GM21360 (cell line): ENCODE data around the gene TMTC1.

Experiments
- ATAC-seq: cut with Tn5 transposase; IDR thresholded peaks from one replicate; pipeline ENCODE4 v1.9.1; 2021; ENCODE audit warnings: mild to moderate bottlenecking, moderate library complexity; ENCODE audit not compliant: unreplicated experiment

Gene TMTC1

DNA sequence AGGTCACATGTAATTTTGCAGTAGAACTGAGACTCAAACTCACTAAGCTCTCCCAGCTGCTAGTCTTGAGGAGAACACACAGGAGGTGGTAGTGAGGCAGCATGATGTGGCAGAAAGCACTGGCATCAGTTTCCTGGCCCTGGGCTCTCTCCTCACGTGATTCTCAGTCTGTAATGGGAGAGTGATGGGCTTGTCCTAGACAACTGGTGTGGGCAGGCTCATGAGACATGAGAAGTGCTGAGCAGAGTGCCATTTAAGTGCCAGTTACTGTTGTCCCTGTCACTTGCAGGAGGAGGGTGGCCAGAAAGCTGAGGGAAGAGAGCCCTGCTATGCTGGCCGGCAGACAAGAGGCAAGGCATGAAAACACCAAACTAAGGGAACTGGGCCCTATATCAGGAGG lies 237.7 kb downstream of the TMTC1 start:
- no peak for ATAC-seq

DNA sequence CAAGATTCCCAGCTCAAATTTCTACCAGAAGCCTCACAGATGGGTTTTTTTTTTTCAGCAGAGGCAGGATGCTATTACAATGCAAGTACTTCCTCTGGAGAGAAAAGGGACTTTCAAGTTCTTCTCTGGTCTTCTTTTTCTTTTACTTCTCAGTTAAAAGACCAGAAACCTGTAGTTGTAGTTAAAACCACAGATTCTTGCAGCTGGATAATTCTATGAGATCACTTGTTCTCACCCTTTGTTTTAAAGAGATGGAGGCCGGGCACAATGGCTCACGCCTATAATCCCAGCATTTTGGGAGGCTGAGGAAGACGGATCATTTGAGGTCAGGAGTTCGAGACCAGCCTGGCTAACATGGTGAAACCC lies 238.7 kb downstream of the TMTC1 start:
- no peak for ATAC-seq

DNA sequence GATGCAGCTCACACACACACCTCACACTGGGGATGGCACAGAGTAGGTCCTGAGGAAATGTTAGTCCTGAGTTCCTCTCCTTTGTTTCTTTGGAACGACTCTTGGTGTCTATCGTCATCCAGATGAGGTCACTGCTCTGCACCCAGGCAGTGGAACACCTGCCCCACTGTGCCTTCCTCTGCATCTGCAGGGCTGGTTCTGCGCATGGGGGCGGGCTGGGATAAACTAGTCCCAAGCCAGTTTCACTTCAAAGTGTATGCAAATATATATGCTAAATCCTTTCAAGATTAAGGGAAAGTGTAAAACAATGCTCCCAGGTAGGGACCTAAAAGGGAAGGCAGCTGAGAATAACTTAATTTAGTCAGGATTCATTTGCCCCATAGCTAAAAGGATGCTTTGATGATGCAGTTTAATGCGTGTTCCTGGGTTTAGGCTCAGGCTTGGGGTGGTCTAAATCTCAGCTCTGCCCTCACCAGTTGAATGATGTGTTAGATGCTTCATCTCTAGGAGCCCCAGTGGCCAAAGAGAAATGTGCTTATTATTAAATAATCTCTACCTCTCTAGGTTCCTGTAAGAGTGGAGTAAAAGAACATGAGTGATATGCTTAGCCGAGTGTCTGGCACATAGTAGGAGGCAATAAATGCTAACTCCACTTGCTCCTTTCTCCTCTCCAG lies 239.2 kb downstream of the TMTC1 start:
- no peak for ATAC-seq

DNA sequence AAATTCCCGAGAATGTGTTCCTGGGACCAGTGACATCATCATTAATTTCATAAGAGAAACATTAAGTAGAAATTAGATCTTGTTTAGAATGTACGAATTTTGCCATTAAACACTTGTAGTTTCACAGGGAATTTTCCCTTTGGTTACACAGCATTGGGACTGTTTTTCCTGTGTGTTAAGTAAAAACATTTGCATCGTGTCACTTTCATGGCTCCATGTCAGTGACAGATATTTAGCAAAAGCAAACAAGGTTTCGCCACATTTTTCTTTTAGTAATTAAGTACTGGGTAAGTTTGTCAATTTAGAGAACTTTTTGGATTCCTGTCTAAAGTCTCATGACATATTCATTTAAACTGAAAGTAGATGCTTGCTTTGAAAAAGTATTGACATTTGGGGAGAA lies 240.7 kb downstream of the TMTC1 start:
- no peak for ATAC-seq

DNA sequence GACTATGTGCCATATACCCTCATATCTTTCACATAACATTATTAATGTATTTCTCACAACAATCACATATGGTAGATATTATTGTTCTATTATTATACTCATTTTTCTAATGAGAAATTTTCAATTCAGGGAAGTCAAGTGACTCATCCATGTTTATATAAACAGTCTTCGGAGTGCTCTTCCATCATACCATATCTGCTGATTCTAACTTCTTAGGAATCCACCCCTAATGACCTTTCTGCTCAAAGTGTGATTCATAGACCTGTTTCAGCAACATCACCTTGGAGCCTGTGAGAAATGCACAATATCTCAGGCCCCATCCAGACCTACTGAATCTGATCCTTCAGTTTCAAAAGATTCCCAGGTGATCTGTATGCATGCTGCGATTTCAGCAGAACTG lies 246.4 kb downstream of the TMTC1 start:
- ATAC-seq = no peak

DNA sequence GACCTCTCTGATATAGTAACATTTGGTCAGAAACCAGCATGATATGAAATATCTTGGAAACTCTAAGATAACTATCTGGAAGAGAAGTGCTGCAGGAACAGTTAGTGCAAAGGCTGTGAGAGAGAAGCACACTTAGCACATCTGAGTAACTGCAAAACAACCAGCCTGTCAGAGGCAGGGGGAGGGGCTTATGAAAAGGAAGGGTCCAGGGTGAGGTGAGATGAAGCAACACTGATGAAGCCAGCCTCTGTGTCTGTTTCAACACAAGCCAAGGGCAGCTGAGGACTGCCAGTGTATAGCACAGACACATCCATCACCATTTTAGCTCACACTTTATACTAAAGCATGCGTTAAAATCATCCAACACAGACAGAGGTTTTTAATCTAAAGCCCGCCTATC lies 248.8 kb downstream of the TMTC1 start:
- no peak for ATAC-seq

DNA sequence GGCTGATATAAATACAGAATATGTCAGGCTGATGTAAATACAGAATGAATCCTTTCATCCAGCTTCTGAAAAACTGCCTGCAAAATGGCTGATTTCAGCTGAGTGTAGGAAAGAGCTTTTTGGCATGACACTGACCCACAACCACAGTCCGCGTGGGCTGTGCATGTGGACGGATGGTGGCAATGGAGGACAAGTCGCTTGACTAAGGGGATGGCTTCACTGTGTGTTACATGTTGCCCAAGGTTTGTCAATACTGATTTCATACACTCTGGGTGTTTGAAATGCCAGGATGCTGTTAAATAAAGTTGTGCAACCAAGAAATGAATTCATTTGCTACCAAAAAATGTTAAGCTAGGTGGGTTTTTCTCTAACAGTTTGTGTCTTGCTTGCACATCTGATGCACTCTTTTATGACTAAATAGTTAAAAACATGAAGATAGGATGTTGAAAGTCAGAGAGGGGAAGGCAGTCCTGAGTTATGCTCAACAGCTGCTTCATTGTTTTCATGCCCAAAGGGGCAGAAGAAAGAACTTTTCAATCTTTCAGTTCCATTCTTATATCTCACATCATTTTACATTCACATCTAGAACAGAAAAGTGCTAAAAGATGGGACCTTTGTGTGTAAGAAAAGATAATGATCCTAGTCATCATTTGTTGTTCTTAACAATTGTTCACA lies 249.8 kb downstream of the TMTC1 start:
- no peak for ATAC-seq

DNA sequence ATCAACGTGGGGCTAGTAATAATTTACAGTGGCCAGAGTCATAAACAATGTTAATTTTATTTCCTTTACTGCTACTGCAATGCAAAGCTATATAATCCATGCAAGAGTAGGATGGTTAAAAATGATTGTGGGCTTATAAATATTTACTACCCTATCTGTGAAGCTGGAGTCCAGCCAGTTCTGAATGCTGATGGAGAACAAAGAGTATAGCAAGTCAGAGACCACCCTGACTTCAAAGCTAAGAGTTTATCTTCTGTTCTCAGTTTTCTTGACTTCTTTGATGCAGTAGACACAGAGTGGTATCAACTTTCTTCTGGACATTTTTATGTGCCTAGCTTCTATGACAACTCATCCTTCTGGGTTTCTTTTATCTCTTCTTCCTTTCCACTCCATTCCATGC lies 252.3 kb downstream of the TMTC1 start:
- no peak for ATAC-seq

DNA sequence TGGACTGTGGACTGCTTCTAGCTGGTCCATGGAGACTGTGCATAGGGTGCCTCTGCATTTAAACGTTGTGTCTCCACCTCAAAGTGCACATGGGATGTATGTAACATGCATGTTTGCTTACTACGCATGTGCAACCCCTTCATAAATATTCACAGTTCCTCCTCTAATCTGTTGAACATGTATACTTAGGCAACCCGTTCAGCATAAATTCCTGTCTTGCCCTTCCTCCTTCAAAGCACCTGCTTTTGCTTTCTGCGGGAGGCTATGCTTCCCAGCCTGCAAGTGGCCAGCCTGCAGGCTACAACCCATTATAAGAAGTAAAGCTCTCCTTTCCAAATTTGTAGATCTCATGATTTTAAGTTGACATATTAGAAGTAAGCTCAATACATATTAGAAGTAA lies 253.3 kb downstream of the TMTC1 start:
- ATAC-seq = no peak

DNA sequence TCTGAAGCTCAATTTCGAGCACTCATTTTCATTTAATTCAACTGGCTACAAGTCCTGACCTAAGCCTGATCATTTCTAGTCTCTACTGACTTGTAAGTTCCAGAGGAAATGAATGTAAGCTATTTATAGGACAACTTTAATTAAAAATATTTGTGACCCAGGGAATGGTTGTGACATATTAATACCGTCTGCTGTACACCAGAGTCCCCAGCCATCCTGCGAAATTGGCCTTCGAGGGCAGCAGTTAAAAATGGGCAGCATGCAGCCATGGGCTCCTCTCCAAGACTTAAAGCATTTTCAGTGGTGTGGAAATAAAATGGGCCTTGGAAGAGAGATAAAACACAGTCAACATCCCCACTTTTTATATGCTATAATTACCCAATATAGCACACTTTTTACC lies 255.6 kb downstream of the TMTC1 start:
- no peak for ATAC-seq

DNA sequence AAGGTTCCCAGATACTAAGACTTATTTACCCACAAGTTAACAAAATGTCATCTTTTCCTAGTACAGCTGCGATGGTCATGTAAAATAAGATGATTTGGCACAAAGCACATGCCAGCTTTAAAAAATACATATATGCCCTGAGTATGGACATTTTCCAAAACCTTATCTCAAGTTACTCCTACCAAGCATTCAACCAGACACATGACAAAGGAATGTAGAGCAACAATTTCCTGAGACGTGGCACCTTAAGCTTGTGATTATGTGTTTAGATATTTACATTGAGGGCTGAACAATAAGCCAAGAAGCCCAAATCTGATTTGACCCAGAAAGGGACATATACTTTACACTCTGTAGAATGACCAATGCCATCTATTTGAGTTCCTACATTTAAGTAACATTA lies 261.8 kb downstream of the TMTC1 start:
- ATAC-seq = no peak

DNA sequence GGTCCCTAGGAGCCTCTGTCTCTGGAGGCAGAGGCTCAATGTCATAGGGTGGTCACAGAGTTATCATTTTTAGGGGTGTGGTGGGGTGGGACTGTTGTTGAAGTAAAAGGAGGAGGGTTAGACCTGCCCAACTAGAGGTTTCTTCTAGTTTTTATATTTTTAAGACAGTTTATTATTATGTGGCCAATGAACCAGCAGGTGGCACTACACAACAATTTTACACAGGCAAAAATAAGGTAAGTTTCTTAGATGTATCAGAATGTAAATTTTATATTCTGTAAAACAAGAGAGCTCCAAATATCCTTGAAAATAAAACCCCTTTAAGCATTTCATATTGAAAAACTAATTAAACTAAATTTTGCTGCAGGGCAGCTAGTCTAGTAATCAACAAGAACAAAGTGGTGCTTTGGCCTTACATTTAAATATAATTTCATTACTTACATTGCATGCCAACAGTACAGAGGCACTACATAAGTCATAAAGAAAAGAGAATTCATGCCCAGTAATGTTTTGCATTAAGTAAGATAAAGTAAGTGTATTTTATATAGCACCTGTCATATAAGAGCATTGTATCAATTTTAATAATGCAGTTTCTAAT lies 264.1 kb downstream of the TMTC1 start:
- ATAC-seq = no peak

DNA sequence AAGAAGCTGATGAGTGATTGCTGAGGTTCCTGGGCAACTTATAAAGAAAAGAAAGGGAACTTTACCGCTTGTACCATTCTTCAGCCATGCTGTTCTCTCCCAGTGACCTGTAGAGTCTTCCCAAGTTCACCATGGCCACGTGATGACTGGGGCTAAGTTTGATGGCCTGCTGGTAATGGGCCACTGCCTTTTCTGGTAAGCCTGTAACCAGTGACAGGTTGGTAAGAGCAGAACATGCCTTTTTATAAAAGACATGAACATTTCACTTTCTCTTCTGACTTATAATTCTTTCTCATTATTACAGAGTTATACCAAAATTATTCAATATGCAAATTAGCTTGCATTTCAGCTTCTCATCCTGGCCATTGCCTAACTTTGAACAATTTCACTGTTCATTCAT lies 265.3 kb downstream of the TMTC1 start:
- ATAC-seq = no peak

DNA sequence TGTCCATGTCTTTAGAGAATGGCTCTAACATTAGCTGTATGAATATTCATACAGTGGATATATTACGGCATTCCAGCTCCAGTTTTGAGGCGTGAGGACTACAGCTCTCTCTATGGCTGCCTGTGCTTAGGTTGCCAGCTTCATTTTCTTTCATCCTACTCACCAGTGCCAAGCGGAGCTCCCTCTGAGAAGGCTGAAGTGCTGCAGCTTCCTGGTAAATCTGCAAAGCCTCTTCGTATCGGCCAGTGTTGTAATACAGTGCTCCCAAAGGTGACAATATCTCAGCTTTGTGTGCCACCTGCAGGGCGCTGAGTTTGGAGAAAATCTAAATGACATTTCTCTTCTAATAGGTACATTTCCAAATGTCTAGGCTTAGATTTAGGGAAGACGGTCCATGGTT lies 266.5 kb downstream of the TMTC1 start:
- no peak for ATAC-seq

DNA sequence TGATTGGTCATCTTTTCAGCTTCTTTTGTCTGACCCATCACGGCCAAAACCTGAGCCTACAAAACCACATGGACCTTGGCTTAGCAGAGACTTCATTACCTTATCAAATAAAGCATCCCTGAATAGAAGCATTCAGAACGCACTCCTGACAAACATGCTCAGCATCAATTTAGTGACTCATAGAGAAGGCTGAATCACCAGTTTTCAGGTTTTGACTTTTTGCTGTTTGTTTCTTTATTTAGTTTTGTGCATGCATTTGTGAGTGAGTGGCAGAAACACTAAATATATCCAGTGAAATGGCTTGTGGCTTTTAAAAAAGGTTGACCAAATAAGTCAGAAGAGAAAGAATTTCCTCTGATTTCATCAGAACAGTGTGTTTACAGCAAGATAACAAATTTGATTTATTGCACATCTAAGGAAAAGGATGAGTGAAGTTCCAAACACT lies 267.3 kb downstream of the TMTC1 start:
- no peak for ATAC-seq

DNA sequence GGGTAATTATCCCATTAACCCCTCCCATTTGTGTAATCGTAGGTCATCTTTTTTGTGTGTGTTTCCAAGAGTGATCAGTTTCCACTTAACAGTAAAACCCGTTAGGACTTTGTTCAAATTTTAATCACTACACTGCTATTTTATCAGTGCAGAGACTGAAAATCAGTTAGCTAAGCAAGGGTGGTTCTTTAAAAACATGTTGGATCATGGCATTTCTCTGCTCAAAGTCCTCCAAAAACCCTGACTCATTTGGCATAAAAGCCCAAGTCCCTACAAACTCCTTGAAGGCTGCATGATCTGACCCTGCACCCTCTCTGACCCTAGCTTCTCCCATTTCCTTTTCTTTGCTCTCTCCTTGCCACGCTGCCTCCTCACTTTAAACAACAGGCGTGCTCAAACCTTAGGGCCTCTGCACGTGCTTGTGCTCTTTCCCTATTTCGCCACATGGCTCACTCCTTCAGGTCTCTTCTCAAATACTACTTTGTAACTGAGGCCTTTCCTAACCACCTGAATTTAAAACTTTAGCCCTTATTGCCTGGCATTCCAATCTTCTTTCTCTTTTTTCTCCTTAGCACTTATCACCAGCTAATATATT lies 273.1 kb downstream of the TMTC1 start:
- ATAC-seq = no peak

DNA sequence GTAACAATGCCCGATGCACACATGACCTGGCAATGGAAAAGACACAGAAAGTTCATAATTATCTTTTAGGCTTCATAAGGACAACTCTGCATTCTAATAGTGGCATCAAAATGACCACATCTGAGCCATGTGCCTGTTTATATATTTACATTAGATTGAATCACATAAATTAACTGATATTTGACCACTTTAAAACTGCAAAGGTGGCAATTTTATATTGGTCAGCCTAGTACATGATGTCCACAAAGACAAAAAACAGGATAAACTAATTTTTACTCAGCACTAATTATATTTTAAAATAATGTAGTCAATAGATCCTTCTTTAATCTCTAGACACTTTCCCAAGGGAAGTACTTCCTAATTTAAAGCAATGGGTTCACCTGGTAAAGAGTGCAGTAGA lies 274.2 kb downstream of the TMTC1 start:
- no peak for ATAC-seq

DNA sequence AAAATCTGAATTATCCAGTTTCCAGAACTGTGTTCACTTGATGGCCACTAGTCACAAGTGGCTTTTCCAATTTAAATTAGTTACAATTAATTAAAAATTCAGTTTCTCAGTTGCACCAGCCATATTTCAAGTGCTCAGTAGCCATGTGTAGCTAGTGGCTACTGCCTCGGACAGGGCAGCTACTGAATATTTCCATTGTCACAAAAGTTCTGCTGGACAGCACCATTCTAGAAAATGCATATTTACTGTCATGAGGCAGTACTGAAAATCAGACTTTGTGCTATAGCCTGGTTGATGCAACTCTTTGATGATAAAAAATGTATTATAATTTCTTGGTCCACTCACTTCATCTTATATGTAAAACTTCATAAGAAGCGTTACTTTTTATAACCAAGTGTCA lies 274.8 kb downstream of the TMTC1 start:
- no peak for ATAC-seq

DNA sequence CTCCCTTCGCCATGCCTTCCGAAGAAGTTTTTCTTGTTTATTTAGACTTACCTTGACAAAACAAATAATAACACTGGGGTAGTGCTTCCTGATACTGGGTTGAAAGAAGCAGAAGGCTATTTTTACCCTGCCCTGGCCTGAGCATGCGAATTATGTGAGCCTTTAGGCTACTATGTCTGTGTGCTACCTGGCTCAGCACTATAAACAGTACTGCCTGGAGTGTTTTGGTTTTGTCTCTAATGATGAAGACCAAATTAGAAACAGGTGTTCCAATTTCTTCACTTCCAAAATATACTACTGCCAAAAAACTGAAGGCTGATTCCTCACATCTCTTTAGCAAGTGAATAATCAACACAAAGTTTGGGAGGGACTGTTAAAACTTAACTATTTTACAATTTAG lies 278.6 kb downstream of the TMTC1 start:
- ATAC-seq = no peak

DNA sequence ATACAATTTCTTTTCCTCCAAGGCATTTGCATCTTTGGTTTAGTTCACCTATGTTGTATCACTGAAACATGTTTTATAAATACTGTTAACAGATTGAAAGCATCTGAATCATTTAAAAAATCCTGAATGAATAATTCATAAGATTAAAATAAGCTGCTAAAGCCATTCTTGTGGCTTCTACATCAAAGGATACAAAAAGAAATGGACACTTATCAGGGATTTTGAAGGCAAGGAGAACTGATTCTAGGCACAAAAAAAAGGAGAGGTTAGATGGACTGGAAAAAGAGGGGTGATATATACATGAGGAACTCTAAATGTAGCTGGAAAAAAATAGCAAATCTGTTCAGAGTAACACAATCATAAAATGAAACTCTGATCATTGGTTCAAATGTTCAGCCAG lies 280.5 kb downstream of the TMTC1 start:
- ATAC-seq = no peak

DNA sequence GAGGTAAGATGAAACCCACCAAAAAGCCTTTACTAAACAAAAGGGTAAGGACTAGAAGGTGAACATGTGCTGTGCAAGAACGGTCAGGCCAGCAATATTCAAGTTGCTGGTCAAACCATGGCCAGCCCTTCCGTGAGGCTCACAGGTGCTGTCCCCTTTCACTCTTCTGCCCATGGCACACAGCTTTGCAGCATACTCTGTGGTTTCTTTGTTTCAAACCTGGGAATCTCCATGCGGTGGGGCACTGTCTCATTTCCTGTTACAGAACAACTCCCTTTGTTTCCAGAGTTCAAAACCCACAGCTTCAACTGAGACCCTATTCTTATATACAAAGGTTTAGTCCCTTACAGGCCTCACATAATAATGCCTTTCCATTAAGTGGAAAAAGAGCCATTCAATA lies 284.5 kb downstream of the TMTC1 start:
- ATAC-seq = no peak

DNA sequence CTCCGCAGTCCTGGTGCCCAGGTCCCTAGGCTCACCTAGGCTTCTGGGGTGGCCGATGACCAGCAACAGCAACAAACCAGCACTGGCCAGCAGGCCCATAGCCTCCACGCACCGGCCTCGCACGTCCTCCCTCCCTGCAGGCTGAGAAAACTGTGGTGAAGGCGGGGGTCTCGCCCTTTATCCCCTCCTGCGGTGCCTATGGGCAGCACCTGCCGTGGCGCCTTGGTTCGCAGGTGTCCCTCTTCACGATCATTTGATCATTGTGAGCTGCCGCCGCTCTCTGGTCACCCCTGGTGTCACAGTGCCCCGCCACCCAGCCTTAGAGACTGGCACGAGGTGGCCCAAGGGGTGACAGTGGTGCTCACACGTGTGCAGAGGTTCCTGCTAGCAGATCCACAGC lies 286.2 kb downstream of the TMTC1 start, which contains the start of gene OVCH1:
OVCH1 (minus strand) TSS at position 99 of the 400 bp plus-strand sequence; CDS start at position 99, 0 bp downstream.
- ATAC-seq = no peak
